ENCODE results near the gene C10orf67. TPM values are rescaled to one million over a fixed set of nuclear protein-coding genes. Genes with fewer than 3 reads are reported as not detected.
"Not testable (repeated sequence)": the region's sequence is repeated elsewhere in the genome, so short reads cannot be mapped to it uniquely, and the experiment has no call there.

C10orf67 gene
- total RNA-seq, 2 donors from 2014 or later = 0.21 to 0.30 TPM

GRCh38 chr10:23322082-23322481, 22.5 kb downstream of the C10orf67 start:
- H3K4me3 Mint-ChIP-seq = no peak overlapping the region
- H3K9me3 Mint-ChIP-seq = no peaks in the 10 kb centered on the region
- peak; percentile 65 for ATAC-seq (replicated peaks)
- H3K36me3 Mint-ChIP-seq (ENCODE audit: low read depth) = no peaks in the 10 kb centered on the region
- no peak overlapping the region for H3K27ac Mint-ChIP-seq
- H3K4me1 Mint-ChIP-seq = no peaks in the 10 kb centered on the region
- H3K27me3 Mint-ChIP-seq = peaks cover 4% of the 10 kb centered on the region

- no peak for ATAC-seq (replicated peaks)
- Mint-ChIP-seq H3K4me3 (no peak overlapping the region), H3K36me3 (ENCODE audit: low read depth) (no peaks in the 10 kb centered on the region)
Measured at GRCh38 chr10:23319835-23320234, 24.8 kb downstream of the C10orf67 start.

GRCh38 chr10:23318359-23318758, 26.2 kb downstream of the C10orf67 start:
- Mint-ChIP-seq H3K36me3 (ENCODE audit: low read depth) (no peaks in the 10 kb centered on the region), H3K4me1 (no peaks in the 10 kb centered on the region), H3K27ac (no peak overlapping the region), H3K9me3 (no peaks in the 10 kb centered on the region), H3K4me3 (no peak overlapping the region), H3K27me3 (no peaks in the 10 kb centered on the region)
- ATAC-seq (replicated peaks) = no peak

More at GRCh38 chr10:23319835-23320234, 24.8 kb downstream of the C10orf67 start:
- H3K27ac Mint-ChIP-seq = no peak overlapping the region
- H3K4me1 Mint-ChIP-seq = no peaks in the 10 kb centered on the region
- H3K9me3 Mint-ChIP-seq = no peaks in the 10 kb centered on the region
- peaks cover 4% of the 10 kb centered on the region for H3K27me3 Mint-ChIP-seq

GRCh38 chr10:23317416-23317815, 27.2 kb downstream of the C10orf67 start:
- H3K36me3 Mint-ChIP-seq (ENCODE audit: low read depth) = no peaks in the 10 kb centered on the region
- no peak overlapping the region for H3K27ac Mint-ChIP-seq
- H3K4me3 Mint-ChIP-seq = no peak overlapping the region
- H3K9me3 Mint-ChIP-seq = no peaks in the 10 kb centered on the region
- no peak for ATAC-seq (replicated peaks)
- no peaks in the 10 kb centered on the region for H3K27me3 Mint-ChIP-seq
- no peaks in the 10 kb centered on the region for H3K4me1 Mint-ChIP-seq

- no peaks in the 10 kb centered on the region for H3K4me1 Mint-ChIP-seq
- H3K27ac Mint-ChIP-seq = no peak overlapping the region
- H3K36me3 Mint-ChIP-seq (ENCODE audit: low read depth) = no peaks in the 10 kb centered on the region
- no peaks in the 10 kb centered on the region for H3K27me3 Mint-ChIP-seq
- no peak overlapping the region for H3K4me3 Mint-ChIP-seq
- no peak for ATAC-seq (replicated peaks)
- H3K9me3 Mint-ChIP-seq = no peaks in the 10 kb centered on the region
Measured at GRCh38 chr10:23316406-23316805, 28.2 kb downstream of the C10orf67 start.

GRCh38 chr10:23315966-23316365, 28.6 kb downstream of the C10orf67 start:
- Mint-ChIP-seq H3K27me3 (no peaks in the 10 kb centered on the region), H3K27ac (no peak overlapping the region), H3K36me3 (ENCODE audit: low read depth) (no peaks in the 10 kb centered on the region), H3K9me3 (no peaks in the 10 kb centered on the region), H3K4me3 (no peak overlapping the region), H3K4me1 (no peaks in the 10 kb centered on the region)
- ATAC-seq (replicated peaks) = no peak

GRCh38 chr10:23314835-23315239, 29.8 kb downstream of the C10orf67 start:
- H3K4me1 Mint-ChIP-seq = no peaks in the 10 kb centered on the region
- H3K36me3 Mint-ChIP-seq (ENCODE audit: low read depth) = no peaks in the 10 kb centered on the region
- ATAC-seq (replicated peaks) = peak; percentile 29
- H3K27me3 Mint-ChIP-seq = no peaks in the 10 kb centered on the region
- H3K27ac Mint-ChIP-seq = no peak overlapping the region
- H3K9me3 Mint-ChIP-seq = no peaks in the 10 kb centered on the region
- H3K4me3 Mint-ChIP-seq = no peak overlapping the region

- H3K27me3 Mint-ChIP-seq = peaks cover 10% of the 10 kb centered on the region
- H3K9me3 Mint-ChIP-seq = no peaks in the 10 kb centered on the region
- H3K27ac Mint-ChIP-seq = no peak overlapping the region
- no peaks in the 10 kb centered on the region for H3K4me1 Mint-ChIP-seq
- no peaks in the 10 kb centered on the region for H3K36me3 Mint-ChIP-seq (ENCODE audit: low read depth)
- ATAC-seq (replicated peaks) = no peak
- H3K4me3 Mint-ChIP-seq = no peak overlapping the region
Measured at GRCh38 chr10:23311034-23311433, 33.6 kb downstream of the C10orf67 start.

GRCh38 chr10:23310404-23310803, 34.2 kb downstream of the C10orf67 start:
- Mint-ChIP-seq H3K9me3 (no peaks in the 10 kb centered on the region), H3K27me3 (peaks cover 10% of the 10 kb centered on the region), H3K4me1 (no peaks in the 10 kb centered on the region), H3K36me3 (ENCODE audit: low read depth) (no peaks in the 10 kb centered on the region), H3K27ac (no peak overlapping the region), H3K4me3 (no peak overlapping the region)
- ATAC-seq (replicated peaks) = no peak

- not testable (repeated sequence) for ATAC-seq (replicated peaks); H3K9me3 Mint-ChIP-seq; H3K4me1 Mint-ChIP-seq; H3K4me3 Mint-ChIP-seq; H3K27me3 Mint-ChIP-seq; H3K36me3 Mint-ChIP-seq (ENCODE audit: low read depth); H3K27ac Mint-ChIP-seq
Measured at GRCh38 chr10:23299961-23300360, 44.6 kb downstream of the C10orf67 start.

- no peaks in the 10 kb centered on the region for H3K9me3 Mint-ChIP-seq
Measured at GRCh38 chr10:23294638-23295247, 49.9 kb downstream of the C10orf67 start.

GRCh38 chr10:23293973-23294590, 50.5 kb downstream of the C10orf67 start:
- Mint-ChIP-seq H3K36me3 (ENCODE audit: low read depth) (no peaks in the 10 kb centered on the region), H3K27ac (no peak overlapping the region), H3K9me3 (no peaks in the 10 kb centered on the region), H3K27me3 (peaks cover 12% of the 10 kb centered on the region), H3K4me1 (no peaks in the 10 kb centered on the region), H3K4me3 (no peak overlapping the region)
- ATAC-seq (replicated peaks) = no peak

More at GRCh38 chr10:23294638-23295247, 49.9 kb downstream of the C10orf67 start:
- H3K36me3 Mint-ChIP-seq (ENCODE audit: low read depth) = no peaks in the 10 kb centered on the region
- ATAC-seq (replicated peaks) = no peak
- no peaks in the 10 kb centered on the region for H3K4me1 Mint-ChIP-seq
- no peak overlapping the region for H3K27ac Mint-ChIP-seq
- H3K27me3 Mint-ChIP-seq = peaks cover 12% of the 10 kb centered on the region
- no peak overlapping the region for H3K4me3 Mint-ChIP-seq

- Mint-ChIP-seq H3K4me3 (no peak overlapping the region), H3K36me3 (ENCODE audit: low read depth) (no peaks in the 10 kb centered on the region), H3K4me1 (no peaks in the 10 kb centered on the region), H3K9me3 (no peaks in the 10 kb centered on the region), H3K27ac (no peak overlapping the region), H3K27me3 (peaks cover 12% of the 10 kb centered on the region)
- peak; percentile 50 for ATAC-seq (replicated peaks)
Measured at GRCh38 chr10:23293145-23293724, 51.4 kb downstream of the C10orf67 start.

- no peak for ATAC-seq (replicated peaks)
- Mint-ChIP-seq H3K4me1 (no peaks in the 10 kb centered on the region), H3K27ac (no peak overlapping the region)
Measured at GRCh38 chr10:23291551-23292334, 52.9 kb downstream of the C10orf67 start.

More at GRCh38 chr10:23291551-23292334, 52.9 kb downstream of the C10orf67 start:
- Mint-ChIP-seq H3K4me3 (no peak overlapping the region), H3K36me3 (ENCODE audit: low read depth) (no peaks in the 10 kb centered on the region), H3K27me3 (peaks cover 12% of the 10 kb centered on the region), H3K9me3 (no peaks in the 10 kb centered on the region)

Measured in activated T-helper 17 cell treated with anti-CD3 and anti-CD28 coated beads, Interleukin-2, amount 50 U/mL, for 72 hours (primary cell).